ENCODE results near the gene COLEC12.

DNA sequence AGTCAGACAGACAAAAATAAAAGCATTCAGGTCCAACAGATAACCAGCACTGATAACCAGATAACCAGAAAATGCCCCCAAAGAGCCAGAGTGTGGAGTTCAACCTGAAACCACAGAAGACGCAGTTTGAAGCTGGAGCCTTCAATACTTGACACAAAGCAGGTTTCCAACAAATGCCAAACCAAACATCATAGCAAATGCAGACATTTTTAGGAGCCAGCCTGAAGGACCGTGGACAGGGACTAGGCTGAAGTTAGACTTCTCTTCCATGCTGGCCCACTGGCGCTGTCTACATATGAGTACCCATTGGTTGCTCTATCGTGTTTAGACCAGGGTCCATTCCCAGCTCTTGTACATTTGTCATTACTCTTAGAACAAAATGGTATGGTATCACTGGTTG is 9.9 kb downstream of the COLEC12 start:
- TF ChIP-seq CTCF (IDR thresholded peaks at IDR 0.05) (no peak), POLR2A (IDR thresholded peaks at IDR 0.05) (no peak), EP300 (IDR thresholded peaks at IDR 0.05) (no peak)
